SK-N-DZ (cell line): ENCODE measurements around the gene ATMIN.
A peak's percentile ranks its signal among the peaks of the same experiment; 100 is the strongest.

ENCODE experiments used
- DNase-seq: peaks from one replicate; pipeline ENCODE4 v3.0.0-alpha.2; 2015; ENCODE audit warnings: low spot score
- small RNA-seq, 2 experiments: library from RNA; depleted of rRNA; stranded (forward); fragments of <200 nt; gene quantifications; one replicate each; pipeline ENCODE3, GENCODE V24; 2014

ATMIN gene

GRCh38 chr16:81067166-81067565 is 31.5 kb downstream of the ATMIN start:
- no peak for DNase-seq

- no peak for DNase-seq
These were observed 33.4 kb downstream of the ATMIN start for GRCh38 chr16:81069063-81069462.

- DNase-seq: no peak
These were observed 35.3 kb downstream of the ATMIN start for GRCh38 chr16:81070979-81071378.

- DNase-seq: no peak
These were observed 36.2 kb downstream of the ATMIN start for GRCh38 chr16:81071805-81072204.

GRCh38 chr16:81073560-81074330 is 38.1 kb downstream of the ATMIN start:
- no peak for DNase-seq

- peak; percentile 93 for DNase-seq
These were observed 41.0 kb downstream of the ATMIN start for GRCh38 chr16:81076566-81077075.

- DNase-seq: peak; percentile 98
These were observed 41.7 kb downstream of the ATMIN start, which contains the start of gene C16orf46 for GRCh38 chr16:81077076-81077940. TSS of gene C16orf46 (minus strand) at chr16:81077238. CDS start at chr16:81063955, 13,283 bp downstream.

- no peak for DNase-seq
These were observed 44.6 kb downstream of the ATMIN start for GRCh38 chr16:81080233-81080632.

- no peak for DNase-seq
These were observed 45.4 kb downstream of the ATMIN start for GRCh38 chr16:81081014-81081413.

GRCh38 chr16:81088836-81089235 is 53.2 kb downstream of the ATMIN start:
- DNase-seq: no peak

- no peak for DNase-seq
These were observed 59.2 kb downstream of the ATMIN start for GRCh38 chr16:81094771-81095251.

GRCh38 chr16:81095653-81095952 is 60.0 kb downstream of the ATMIN start:
- DNase-seq: peak; percentile 66

GRCh38 chr16:81095953-81096714 is 60.5 kb downstream of the ATMIN start, which contains the start of gene GCSH:
TSS of gene GCSH (minus strand) at chr16:81096395. CDS start at chr16:81096278, 117 bp downstream.
- peak; percentile 99 for DNase-seq

- DNase-seq: no peak
These were observed 61.1 kb downstream of the ATMIN start for GRCh38 chr16:81096715-81097208.

Small RNA genes within 50 kb of the gene (small RNA-seq; reads per million reads assigned to genes)
- 0 reads per million in 2 experiments for gene AC092718.3
